RKO (cell line): ENCODE results near the gene NATD1.
A peak's percentile ranks its signal among the peaks of the same experiment; 100 is the strongest.

Source experiments
- DNase-seq: peaks from one replicate; pipeline ENCODE4 v3.0.0-alpha.2; 2016; ENCODE audit warnings: low spot score

NATD1 gene

GRCh38 chr17:21275579-21276263, 22.5 kb upstream of the NATD1 start:
- DNase-seq: peak; percentile 86

- no peak for DNase-seq
These were observed 21.9 kb upstream of the NATD1 start for GRCh38 chr17:21275047-21275578.

- DNase-seq: no peak
These were observed 19.9 kb upstream of the NATD1 start for GRCh38 chr17:21272881-21273792.

- DNase-seq: no peak
These were observed 19.0 kb upstream of the NATD1 start for GRCh38 chr17:21272250-21272649.

- no peak for DNase-seq
These were observed 18.4 kb upstream of the NATD1 start for GRCh38 chr17:21271454-21272183.

GRCh38 chr17:21269394-21269793, 16.2 kb upstream of the NATD1 start:
- no peak for DNase-seq

- DNase-seq: no peak
These were observed 15.5 kb upstream of the NATD1 start for GRCh38 chr17:21268596-21269188.

GRCh38 chr17:21263376-21263775, 10.2 kb upstream of the NATD1 start:
- DNase-seq: peak; percentile 67

GRCh38 chr17:21262259-21262993, 9.2 kb upstream of the NATD1 start:
- no peak for DNase-seq

- no peak for DNase-seq
These were observed 5.4 kb upstream of the NATD1 start for GRCh38 chr17:21258593-21258992.

GRCh38 chr17:21253646-21254441, 634 bp upstream of the NATD1 start:
- no peak for DNase-seq

- peak; percentile 19 for DNase-seq
These were observed 868 bp downstream of the NATD1 start for GRCh38 chr17:21252289-21252795.

GRCh38 chr17:21251337-21252010, 1.7 kb downstream of the NATD1 start:
- DNase-seq: no peak

GRCh38 chr17:21250854-21251253, 2.4 kb downstream of the NATD1 start:
- no peak for DNase-seq

GRCh38 chr17:21249920-21250703, 3.1 kb downstream of the NATD1 start:
- DNase-seq: no peak

- no peak for DNase-seq
These were observed 4.0 kb downstream of the NATD1 start for GRCh38 chr17:21249086-21249795.

- DNase-seq: no peak
These were observed 4.7 kb downstream of the NATD1 start for GRCh38 chr17:21248500-21248899.
